CD1c-positive myeloid dendritic cell (primary cell): ENCODE data around the gene SPRY4.
"Not testable (repeated sequence)": the region's sequence is repeated elsewhere in the genome, so short reads cannot be mapped to it uniquely, and the experiment has no call there.

Experiments
- DNase-seq: peaks from one replicate; pipeline ENCODE4 v3.0.0-alpha.2; 2016; ENCODE audit errors: extremely low spot score

SPRY4 gene

DNA sequence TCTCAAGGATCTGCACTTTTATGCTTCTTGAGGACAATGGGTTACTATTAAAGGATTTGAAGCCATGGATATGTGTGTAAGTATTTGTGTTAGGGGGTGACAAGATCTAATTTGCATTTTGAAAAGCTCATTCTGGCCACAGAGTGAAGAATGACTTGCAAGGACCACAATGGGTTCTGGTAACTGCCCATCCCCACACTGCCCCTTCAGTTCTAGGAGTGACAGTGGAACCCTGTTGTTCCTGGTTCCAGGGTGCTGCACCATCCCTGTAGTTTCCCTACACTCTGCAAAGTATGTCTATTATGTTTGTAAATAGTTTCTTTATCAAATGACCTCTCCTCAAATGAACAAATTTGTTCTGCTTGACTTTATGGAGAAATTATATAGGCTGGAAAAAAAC is 9.7 kb upstream of the SPRY4 start:
- DNase-seq, result no peak

- DNase-seq, result not testable (repeated sequence)
Observed at GRCh38 chr5:142333749-142334148, 8.9 kb upstream of the SPRY4 start.

DNA sequence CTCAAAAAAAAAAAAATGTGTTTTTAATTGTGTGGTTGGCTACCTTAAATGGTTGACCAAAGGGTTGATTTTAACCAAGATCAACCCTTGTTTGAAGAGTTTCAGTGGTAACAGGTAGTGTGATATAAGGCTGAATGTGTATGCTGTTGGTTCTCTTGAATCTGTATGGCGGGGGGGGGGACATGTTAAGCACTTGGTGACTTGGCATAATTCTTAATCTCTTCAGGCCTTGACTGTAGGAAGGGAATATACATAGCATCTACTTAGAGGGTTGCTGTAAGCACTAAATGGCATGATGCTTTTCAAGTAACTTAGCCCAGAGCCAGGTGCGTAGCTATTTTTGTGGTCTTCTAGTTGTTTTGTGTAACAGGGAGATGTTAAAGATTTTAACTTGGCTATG is 5.6 kb upstream of the SPRY4 start:
- no peak for DNase-seq

GRCh38 chr5:142330026-142330425 is 5.2 kb upstream of the SPRY4 start:
- DNase-seq, result no peak

DNA sequence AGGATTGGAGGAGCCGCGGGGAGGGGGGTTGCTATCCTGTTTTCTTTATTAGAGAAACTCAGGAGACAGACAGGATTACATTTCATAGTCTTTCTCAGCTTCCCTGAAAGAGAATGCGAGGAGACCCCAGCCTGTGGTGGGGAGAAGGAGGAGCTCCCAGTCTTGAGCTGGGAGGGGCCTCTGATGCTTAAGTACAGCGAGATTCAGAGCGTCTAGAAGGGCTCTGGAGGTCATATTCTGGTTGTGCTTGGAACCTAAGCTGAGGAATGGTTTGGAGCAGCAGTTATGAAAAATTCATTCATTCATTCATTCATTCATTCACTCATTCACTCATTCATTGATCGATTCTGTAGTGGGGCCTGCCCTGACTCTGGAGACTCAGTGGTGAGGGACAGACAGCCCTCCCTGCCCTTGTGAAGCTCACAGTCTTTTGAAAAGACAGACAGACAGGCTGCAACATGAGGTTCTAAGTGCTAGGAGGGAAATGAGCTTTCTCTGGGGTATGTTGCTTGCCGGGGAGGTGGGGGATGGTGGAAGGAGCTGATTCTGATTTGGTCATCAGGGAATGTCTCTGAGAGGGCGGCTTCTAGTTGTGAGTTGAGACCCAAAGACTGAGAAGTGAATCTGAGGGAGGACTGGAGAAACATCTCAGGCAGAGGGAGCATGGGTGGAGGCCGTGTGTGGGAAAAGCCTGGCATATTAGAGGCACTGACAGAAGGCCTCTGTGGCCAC is 2.5 kb upstream of the SPRY4 start:
- no peak for DNase-seq

DNA sequence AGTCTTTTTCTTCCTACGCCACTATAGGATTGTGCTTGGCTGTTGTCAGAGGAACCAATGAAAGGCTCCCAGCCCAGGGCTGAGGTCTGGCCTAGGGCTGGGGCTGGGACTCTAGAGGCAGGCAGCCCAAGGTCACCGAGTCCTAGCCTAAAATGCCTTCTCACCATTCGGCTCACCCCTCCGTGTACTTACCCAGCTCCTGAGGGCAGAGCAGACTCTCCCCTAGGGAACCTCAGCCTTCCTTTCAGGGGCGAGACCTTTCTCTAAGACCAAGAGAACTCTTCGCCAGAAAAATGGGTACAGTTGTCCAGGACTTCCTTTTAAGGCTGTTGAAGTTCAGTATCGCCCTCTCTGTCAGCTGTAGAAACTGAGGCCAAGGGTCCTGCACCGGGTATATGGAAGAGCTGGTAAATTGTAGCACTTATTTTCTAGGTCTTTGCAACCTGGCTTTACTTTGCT is 1.7 kb upstream of the SPRY4 start:
- no peak for DNase-seq

GRCh38 chr5:142325725-142326479 is 1.1 kb upstream of the SPRY4 start:
- DNase-seq, result no peak

DNA sequence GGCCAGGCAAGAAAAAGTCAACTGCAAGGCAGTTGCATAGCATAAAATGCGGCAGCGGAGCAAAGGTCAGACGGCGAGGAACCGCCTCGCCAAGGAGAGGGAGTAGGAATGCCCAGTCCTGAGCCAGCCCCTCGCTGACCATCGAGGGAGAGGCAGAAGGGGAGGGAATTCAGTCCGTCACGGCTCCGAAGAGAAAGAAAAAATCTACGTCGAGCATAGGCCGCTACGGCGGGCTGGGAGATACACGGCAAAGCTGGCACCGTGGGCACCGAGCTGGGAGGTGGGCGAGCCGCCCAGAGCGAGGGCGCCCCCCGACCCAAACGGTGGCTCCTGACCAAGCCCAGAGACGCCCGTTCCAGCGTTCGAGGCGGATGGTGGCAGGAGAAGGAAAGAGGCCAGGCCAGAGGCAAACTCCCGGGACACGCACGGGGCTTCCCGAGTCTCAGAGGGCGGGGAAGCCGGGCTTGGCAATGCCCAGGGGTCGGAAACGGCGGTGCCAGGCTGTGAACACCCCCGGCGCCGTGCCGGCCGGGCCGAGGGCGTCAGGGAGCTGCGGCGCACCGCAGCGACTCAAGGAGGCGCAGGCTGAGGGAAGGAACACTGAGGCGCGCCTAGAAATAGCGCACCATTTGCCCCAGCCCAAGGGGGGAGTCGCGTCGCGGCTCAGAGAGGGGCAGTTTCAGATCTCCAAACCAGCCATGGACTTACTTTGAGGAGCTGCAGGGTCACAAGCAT is 518 bp downstream of the SPRY4 start:
- DNase-seq, result no peak

- no peak for DNase-seq
Observed at GRCh38 chr5:142323480-142324135, 1.2 kb downstream of the SPRY4 start.

DNA sequence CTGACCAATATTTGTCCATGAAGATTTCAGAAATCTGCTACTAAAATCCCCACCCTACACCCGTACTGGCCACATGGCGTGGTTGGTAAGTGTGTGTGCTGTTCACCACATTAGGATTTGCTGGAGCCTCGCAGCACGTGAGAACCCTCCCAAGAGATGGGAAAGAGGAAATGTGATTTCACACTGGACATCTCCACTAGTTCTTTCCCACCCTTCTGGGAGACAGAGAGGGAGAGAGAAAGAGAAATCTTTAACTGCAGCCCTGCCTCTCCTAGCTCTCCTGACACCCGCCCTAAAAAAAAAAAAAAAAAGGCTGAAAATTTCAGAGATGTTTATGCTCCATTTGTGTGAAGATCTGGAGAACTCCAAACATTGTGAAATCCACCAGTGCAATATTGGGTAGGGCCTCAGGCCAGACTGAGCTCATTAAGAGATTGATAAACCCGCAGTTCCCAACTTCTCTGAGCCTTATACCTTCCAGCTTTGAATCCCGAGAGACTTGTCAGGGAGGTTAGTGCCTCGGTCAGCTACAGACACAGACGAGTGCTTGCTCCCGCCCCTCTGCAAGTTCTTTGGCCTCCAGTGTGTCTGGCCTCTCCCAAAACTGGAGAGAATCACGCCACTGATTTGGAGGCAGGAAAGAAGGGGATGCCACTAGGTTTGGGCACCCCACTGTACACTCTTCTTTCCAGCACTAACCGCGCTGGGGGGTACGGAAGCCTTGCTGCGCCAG is 1.9 kb downstream of the SPRY4 start:
- DNase-seq, result no peak

DNA sequence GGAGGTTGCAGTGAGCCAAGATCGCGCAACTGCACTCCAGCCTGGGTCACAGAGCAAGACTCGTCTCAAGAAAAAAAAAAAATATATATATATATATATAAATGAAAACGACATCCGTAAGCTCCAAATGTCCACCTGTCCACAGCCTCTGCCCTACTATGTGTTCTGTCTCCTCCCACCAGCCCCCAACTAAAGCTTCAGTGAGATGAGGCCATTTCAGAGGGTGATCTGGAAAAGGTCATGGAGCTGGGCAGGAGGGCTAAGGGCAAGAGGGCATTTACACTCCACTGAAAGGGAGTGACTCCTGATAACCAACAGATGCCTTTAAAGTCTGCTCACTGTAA is 2.4 kb downstream of the SPRY4 start:
- no peak for DNase-seq

DNA sequence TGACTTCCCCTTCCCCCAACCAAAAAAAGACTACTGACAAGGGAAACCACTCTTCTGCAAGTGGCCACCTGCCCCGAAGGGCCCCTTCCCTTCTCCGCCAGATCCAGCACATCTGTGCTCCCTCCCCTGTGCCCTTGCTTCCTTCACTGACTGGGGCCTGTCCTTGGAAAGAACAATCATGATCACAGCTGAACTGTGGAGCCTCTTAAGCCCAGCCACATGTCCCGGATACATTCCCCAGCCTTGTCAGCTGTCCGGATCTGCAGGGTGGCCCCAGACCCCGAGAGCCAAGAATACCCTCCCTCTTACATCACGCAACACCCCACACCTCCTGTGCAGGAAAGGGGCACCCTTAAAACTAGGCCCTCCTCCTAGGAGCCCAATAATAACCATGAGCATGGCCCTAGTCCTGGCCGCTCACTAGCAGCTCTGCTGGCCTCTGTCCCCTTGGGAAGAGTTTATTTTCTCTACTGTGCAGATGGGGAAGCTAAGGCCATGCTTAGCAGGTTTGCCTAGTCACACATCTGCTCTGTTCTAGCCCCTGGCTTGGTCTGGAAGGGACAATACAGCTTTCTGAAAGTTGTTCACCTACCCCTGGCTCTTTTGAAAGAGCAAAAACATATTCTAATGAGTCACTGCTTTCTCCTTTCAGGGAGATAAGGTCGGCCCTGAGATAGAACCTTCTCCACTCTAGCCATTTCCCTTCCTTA is 3.8 kb downstream of the SPRY4 start:
- DNase-seq, result no peak

- no peak for DNase-seq
Observed at GRCh38 chr5:142320430-142320738, 4.4 kb downstream of the SPRY4 start.

- no peak for DNase-seq
Observed at GRCh38 chr5:142319560-142320429, 5.0 kb downstream of the SPRY4 start.

DNA sequence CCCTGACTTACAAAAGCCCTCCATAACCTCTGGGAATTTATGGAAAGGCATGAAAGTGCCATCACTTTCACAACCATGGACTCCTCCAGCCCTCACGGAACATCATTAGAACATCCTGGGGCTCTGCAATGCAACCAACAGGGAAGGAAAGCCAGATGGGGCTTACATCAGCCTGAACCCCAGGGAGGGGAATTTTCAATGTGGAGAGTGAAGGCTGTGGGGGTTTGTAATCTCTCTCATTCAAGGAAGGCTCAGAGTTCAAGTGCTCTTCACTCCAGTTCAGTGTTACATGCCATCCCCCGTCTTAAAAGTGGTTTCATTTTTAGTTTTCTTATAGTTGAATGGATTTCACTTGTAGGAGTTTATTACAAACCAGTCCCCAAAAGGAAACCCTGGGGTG is 5.7 kb downstream of the SPRY4 start:
- DNase-seq, result no peak

DNA sequence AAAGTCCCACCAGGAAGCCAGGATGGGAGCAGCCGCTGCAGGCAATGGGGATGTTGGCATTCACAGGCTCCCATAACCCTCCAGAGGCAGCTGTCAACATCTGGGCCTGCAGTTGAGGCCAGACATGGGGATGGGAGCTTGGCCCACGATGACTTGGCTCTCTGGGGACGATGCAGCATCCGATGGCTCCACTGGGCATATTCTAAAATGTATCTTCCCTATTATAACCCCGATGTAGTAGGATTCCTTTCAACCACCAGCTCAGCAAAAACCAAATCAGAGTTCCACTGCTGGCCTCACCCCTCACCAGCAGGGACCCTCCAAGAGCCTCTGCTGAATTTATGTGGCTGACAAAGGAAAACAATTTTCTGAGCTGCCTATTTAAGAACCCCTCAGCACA is 7.1 kb downstream of the SPRY4 start:
- DNase-seq, result no peak

GRCh38 chr5:142317173-142317572 is 7.6 kb downstream of the SPRY4 start:
- no peak for DNase-seq

- no peak for DNase-seq
Observed at GRCh38 chr5:142316681-142317080, 8.1 kb downstream of the SPRY4 start.

DNA sequence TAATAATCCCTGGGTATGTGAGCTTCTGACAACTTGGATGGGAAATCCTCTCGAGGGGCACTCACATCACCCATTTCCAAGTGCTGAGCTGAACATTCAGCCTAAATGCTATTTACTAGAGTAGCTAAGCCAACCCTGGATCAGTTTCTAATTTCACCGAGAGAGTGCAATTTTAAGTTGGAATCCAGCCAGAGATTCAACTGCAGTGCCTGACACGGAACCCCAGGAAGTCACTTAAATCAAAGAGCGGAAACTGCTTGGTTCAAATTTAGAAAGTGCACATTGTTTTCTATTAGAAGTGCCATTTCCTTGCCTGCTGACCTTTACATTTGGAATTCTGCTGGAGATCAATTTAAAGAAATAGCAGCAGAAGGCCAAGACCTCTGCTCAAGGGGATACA is 8.8 kb downstream of the SPRY4 start:
- no peak for DNase-seq
